Activated naive CD4-positive, alpha-beta T cell (primary cell): Measurements from ENCODE around the gene HSF2BP.
A peak's percentile ranks its signal among the peaks of the same experiment; 100 is the strongest.
"Not testable (repeated sequence)": the region's sequence is repeated elsewhere in the genome, so short reads cannot be mapped to it uniquely, and the experiment has no call there.

ENCODE experiments used
- DNase-seq, 4 experiments: peaks; one replicate each; lab custom pipeline; 2025; lab: John Stamatoyannopoulos, UW

HSF2BP gene

DNA sequence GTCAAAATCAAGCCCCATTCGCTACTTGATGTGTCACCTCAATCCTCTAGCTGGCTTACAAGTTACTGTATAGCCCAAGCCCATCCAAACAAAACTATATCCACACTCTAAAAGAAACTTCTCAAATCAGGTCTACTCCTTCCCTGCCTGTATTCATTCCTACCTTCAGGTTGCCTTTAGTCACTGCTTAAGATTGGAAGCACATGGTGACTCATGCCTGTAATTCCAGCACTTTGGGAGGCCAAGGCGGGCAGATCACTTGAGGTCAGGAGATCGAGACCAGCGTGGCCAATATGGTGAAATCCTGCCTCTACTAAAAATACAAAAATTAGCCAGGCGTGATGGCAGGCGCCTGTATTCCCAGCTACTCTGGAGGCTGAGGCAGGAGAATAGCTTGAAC is 7.4 kb downstream of the HSF2BP start:
- DNase-seq = not testable (repeated sequence)

DNA sequence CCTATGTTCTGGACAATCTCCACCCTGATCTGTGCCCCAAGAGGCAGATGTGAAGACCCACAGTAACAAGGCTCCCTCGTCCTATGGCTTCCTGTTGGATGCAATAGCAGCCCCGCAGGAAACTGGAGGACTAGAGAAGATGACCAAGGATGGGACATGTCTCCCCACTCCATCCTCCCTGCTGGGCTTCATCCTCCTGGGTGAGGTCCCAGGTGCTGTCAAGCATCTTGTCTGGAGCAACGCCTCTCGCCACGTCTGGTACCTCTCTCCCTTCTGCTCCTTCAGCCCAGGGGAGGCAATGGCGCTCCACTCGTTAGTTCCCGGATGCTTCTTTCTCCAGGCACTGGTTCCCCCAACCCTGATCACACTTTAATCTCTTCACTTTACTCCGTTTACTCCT is 11.1 kb downstream of the HSF2BP start:
- no peak for DNase-seq

DNA sequence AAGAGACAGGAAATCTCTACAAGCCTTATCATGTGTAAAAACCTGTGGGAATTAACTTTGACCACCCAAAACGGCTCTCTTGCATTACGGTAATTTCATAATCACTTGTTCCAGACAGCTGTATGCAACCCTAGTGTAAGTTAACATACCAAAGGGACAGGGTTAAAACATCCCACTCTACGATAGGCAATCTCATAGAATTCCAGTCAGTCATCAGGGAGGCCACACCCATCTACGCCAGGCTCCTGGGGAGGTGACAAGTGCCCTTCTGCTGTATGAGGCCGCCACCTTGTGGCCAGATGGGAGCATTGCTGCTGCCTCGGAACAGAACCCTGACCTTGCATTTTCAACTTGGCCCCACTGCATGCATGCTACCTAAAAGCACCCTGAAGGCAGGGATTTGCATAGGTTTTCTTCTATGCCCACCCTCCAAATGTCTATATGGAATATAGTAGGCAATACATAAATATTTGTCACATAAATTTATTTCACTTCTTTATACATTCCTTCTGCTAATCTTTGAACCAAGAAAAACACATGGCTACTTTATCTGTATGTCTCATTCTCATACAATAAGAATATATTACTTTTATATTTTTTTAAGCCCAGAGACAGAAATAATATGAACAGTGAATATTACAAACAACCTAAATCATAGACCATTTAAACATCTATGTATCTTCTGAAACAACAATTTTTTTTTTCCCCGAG is 12.6 kb downstream of the HSF2BP start:
- DNase-seq = peak; percentile 54 to 74 (median 68)

DNA sequence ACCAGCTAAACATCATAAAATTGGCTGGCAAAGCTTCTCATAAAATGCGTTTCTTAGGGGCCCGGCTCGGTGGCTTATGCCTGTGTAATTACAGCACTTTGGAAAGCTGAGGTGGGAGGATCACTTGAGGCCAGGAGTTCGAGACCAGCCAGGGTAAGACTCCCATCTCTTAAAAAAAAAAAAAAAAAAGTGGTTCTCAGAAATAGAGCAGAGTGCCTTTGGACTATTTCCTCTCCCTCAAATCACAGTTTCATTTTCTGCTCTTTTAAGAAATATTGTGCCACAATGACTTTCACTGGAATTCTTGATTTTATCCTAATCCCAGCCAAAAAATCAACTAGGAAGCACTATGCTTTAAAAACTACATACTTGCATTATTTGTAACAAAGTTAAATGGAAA is 13.3 kb downstream of the HSF2BP start:
- no peak for DNase-seq

DNA sequence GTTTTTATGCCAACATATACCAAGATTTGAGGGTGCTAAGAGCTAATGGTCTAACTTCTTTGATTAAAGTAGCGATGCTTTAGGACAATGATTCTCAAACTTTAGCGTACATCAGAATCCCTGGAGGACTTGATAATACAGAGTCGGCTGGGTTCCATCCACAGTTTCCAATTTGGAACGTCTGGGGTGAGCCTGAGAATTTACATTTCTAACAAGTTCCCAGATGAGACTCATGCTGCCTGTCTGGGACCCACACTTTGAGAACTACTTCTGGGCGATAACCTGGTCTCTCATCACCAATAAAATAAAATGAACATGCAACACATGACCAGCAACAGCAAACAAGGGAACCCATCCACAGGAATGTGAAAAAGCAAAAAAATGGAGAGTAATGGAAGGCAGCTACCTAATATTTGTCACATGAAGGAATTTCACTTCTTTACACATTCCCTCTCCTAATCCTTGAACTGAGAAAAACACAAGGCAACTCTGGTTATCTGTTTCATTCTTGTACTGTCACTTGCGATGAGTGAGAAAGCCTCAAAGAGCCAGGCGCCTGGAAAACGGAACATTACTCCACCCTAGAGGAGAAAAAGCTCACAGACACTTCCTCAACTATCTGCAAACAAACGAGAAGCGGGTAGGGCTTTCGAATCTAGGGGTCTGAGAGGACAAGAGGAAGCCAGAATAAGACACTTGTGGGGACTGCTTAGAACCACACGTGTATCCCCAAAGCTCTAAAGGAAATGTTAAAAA is 14.0 kb downstream of the HSF2BP start:
- no peak for DNase-seq

DNA sequence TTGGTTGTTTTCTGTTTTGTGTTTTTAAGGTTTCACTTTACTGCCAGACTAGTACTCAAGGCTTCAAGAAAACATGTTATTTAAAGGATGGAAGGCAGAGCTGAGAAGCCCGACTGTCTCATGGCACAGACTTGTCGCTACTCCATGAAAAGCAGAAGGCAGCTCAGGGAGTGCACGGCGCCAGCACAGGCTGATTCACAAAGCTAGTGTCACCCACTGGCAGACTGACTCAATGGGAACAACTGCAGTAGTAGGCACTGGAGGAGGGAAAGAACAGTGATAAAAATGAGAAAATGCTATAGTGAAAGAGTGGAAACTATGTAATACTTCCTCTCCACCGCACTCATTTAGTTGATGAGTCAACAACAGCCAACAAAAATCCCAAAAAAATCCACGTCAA is 14.7 kb downstream of the HSF2BP start:
- DNase-seq = no peak

DNA sequence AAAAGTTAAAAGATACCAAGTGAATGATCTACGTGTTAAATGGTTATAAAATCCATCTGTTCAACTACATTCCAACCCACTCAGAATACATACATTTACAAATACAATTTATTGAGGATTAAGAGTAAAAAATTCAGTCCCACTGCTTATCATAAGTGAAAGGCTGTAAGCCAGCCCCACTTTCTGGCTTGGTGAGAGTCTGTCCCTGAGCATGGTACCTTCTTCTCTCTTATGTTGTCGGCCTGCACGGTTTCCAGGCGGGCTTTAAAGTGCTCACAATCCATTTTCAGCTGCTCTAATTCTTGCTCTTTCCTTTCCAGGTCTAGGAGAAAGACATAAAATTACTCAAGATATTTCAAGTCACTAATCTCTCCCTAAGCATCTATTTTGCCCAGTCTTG is 15.2 kb downstream of the HSF2BP start:
- DNase-seq = no peak

DNA sequence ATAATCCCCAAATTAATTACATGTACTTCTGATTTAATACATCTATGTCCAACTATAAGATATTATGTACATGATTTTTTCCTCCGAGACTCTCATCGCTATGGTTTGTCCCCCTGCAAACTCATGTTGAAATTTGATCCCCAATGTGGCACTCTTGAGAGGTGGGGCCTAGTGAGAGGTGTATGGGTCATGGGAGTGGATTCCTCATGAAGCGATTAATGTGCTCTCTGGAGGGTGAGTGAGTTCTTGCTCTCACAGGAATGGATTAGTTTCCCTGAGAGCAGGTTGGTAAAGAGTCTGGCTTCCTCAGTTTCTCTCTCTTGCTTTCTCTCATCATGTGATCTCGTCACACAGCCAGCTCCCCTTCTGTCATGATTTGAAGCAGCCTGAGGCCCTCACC is 16.1 kb downstream of the HSF2BP start:
- DNase-seq = no peak

DNA sequence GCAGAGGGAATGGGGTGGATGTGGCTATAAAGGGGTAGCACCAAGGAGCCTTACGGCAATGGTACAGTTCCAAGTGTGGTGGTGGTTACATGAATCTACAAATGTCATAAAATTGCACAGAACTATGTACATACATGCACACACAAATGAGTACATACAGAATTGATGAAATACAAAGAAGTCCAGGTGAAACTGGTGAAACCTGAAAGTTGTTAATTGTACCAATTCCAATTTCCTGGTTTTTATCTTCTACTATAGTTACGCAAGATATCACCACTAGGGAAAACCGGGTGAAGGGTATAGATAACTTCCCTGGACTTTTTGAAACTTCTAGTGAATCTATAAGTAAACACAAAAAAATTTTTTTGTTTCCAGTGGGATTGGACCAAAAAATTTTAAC is 18.9 kb downstream of the HSF2BP start:
- no peak for DNase-seq

DNA sequence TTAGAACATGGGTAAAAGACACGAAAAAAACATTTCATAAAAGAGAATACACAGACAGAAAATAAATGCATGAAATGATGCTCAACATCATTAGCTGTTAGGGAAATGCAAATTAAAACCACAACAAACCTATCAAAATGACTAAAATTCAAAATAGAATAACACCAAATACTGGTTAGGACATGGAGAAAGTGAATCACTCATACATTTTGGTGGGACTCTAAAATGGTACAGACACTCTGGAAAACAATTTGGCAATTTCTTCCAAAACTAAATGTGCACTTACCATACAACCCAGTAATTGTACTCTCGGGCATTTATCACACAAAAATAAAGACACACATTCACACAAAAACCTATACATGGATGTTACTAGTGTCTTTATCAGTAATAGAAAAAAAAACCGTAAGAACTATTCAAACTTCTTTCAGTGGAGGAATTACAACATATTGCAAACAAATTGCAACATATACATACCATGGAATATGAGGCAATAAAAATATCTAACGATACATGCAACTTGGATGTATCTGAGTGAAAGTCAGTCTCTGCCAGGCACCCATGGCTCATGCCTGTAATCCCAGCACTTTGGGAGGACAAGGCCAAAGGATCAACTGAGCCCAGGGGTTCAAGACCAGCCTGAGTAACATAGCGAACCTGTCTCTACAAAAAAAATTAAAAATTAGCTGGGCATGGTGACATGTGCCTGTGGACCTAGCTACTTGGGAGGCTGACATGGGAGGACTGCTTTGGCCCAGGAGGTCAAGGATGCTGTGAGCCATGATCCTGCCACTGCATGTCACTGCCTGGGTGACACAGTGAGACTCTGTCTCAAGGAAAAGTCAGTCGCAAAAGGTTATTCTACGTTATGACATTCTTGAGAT is 19.6 kb downstream of the HSF2BP start:
- no peak for DNase-seq

DNA sequence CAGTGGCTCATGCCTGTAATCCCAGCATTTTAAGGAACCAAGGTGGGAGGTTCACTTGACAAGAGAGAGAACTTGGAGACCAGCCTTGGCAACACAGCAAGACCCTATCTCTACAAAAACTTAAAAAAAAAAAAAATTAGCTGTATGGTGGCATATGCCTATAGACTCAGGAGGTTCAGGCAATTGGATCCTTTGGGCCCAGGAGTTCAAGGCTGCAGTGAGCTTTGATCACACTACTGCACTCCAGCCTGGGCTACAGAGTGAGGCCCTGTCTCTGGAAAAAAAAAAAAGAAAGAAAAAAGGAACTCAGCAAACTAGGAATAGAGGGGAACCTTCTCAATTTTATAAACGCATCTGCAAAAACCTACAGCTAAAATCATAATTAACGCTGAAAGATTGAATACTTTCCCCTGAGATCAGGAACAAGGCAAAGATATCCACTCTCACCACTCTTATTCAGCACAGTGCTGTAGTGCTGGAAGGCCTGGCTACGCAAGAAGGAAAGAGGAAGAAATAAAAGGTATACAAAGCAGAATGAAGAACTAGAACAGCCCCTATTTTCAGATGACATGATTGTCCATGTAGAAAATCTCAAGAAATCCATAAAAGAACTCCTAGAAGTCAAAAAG is 21.6 kb downstream of the HSF2BP start:
- DNase-seq = no peak

DNA sequence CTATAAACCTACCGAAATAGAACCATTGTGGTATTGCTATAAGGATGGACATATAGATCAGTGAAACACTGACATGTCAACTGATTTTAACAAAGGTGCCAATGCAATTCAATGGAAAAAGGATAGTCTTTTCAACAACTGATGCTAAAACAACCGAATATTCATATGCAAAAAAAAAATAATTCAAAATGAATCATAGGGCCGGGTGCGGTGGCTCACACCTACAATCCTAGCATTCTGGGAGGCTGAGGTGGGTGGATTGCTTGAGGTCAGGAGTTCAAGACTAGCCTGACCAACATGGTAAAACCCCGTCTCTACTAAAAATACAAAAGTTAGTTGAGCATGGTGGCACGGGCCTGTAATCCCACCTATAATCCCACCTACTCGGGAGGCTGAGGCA is 23.9 kb downstream of the HSF2BP start:
- no peak for DNase-seq

DNA sequence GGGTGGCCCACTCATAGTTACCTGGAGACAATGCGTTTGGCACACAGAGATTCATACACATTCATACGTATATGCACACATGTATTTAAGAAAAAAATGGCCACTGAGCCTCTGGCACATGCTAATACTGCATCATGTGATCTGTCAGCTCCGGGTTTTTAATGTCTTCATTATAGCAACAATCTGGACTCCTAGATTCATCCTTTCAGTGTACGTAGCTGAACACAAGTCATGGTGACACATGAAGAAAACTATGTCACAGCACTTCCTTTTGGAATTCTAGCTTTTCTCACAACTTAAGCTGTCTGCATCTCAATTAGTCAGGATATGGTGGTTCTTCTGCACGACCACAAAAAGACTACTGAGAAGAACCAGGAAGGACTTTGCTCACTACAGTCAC is 24.7 kb downstream of the HSF2BP start:
- DNase-seq = no peak

DNA sequence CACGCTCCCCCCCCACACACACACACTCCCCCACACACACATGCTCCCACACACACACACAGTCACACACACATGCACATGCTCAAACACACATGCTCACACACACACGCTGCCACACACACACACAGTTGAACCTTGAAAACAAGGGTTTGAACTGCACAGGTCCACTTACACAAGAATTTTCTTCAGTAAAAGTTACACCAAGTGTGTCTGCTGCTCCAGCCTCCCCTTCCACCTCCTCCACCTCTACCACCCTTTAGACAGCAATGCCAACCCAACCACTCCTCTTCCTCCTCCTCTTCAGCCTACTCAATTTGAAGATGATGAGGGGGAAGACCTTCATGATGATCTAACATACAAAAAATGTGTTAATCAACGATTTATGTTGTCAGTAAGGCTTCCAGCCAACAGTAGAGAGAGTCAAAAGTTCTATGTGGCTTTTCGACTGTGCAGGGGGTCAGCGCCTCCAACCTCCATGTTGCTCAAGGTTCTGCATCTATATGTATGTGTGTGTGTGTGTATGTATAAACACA is 26.8 kb downstream of the HSF2BP start:
- no peak for DNase-seq

DNA sequence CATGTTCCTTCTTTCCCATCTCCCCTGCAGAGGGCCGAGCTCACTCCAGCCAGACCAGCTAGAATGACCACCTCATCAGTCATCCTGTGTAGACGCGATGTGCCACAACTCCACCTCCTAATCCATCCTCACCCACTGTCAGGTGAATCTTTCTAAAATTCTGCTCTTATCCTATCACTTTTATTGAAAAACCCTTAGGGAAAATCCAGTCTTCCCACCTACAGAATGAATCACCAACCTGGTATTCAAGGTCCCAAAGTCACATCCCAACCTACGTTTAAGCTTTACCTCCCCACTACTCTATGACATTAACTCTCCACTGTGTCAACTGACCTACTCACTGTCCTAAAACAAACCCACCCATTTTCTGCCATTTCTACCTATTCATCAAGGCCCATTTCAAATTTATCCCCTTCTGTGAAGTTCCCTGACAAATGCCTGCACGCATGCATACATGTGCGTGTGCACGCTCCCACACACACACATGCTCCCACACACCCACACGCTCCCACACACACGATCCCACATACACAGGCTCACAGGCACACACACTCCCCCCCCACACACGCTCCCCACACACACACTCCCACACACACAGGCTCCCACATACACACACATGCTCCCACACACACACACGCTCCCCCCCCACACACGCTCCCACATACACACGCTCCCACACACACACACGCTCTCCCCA is 27.7 kb downstream of the HSF2BP start:
- no peak for DNase-seq

DNA sequence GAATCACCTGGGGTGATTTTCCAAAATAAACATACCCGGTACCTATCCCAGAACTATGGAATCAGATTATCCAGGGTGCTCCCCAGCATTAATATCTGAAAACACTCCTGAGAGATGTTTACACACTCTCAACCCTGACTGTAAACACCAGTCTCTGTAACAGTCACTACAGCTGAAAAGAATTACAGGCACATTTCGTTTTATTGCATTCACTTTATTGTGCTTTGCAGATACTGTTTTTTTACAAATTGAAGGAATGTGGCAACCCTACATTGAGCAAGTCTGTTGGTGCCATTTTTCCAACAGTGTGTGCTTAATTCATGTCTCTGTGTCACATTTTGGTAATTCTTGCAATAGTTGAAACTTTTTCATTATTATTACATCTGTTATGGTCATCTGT is 31.8 kb downstream of the HSF2BP start:
- no peak for DNase-seq

DNA sequence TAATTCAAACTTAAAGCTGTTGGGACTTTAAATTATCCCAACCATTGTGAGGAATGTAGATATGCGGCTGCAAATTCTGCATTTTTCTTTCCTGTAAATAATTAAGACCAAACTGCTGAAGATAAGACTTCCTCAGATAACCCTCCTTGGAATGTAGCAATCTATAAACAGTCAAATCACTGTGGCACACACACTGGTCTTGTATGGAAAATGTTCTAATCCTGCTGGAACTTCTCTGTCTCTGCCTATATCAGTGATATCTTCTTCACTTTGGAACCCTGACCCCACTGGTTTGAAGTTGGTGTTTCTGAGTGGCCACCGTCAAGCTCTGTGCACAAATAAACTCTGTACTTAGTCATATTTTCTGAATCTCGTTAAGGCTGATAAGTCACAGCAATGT is 32.9 kb downstream of the HSF2BP start:
- no peak for DNase-seq

DNA sequence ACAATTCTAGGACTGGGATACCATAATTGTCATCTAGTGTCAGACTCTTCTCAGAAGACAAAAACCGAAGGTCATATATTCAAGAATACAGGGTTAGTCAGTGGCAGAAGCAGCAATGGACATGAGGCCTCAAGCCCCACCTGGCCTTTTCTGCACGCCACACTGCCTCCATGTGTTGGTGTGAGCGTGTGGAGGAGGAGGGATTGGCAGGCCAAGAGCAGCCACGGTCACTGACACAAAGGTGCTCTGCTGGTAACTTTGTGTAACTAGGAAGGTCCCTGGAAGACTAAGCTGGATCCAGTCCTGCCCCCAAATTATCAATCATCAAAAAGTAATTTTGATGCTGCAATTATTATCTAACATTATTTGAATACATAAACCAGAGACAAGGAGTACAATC is 34.9 kb downstream of the HSF2BP start:
- no peak for DNase-seq

DNA sequence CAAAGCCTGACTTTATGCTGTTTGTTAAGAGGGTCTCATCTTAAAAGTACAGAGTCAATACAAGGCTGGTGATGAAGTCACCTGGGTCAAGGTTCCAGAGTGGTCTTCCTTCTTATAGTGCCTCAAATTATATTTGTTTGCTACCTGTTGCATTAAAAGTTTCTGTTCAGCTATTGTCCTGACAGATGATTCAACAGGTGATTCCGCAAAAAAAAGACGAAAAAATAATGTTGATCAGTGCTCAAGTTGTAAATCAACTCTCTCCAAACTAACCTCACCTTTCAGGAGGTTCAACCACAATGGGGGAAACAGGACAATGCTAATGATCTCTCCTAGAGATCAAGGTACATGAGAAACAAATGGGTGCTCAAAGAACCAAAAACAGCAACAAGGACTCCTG is 35.7 kb downstream of the HSF2BP start:
- DNase-seq = no peak

DNA sequence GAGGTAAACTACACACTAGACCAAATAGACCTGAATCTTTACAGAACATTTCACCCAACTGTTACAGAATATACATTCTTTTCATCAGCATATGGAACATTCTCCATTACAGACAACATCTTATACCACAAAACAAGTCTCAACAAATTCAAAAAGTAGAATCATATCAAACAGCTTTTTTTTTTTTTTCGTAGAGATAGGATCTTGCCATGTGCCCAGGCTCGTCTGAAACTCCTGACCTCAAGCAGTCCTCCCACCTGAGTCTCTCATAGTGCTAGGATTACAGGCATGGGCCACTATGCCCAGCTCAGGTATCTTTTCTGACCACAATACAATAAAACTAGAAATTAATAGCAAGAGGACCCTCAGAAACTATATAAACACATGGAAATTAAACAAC is 36.5 kb downstream of the HSF2BP start:
- no peak for DNase-seq

DNA sequence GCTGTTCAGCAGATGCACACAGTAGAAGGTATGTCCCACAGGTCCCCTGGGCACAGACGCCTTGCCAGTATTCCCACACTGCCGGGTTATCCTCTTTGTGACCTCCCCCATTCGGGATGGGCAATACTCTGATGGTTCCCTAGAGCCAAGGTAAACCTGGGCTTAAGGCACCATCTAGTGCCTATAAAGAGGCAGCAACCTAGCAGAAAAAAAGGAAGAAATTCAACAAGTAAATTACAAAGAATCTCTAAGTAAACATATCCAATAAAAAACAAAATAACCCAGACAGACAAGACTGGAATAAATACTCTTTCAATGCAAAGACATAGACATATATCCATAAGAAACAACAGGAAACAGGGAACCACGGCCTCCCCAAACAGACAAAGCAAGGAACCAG is 39.4 kb downstream of the HSF2BP start:
- DNase-seq = no peak
